GM18909 (cell line): ENCODE data around the gene EFHD2.
"Not testable (repeated sequence)": the region's sequence is repeated elsewhere in the genome, so short reads cannot be mapped to it uniquely, and the experiment has no call there.

Experiments used
- ATAC-seq: cut with Tn5 transposase; IDR thresholded peaks from one replicate; pipeline ENCODE4 v1.9.1; 2021; ENCODE audit warnings: mild to moderate bottlenecking; ENCODE audit not compliant: unreplicated experiment, poor library complexity

EFHD2 gene

DNA sequence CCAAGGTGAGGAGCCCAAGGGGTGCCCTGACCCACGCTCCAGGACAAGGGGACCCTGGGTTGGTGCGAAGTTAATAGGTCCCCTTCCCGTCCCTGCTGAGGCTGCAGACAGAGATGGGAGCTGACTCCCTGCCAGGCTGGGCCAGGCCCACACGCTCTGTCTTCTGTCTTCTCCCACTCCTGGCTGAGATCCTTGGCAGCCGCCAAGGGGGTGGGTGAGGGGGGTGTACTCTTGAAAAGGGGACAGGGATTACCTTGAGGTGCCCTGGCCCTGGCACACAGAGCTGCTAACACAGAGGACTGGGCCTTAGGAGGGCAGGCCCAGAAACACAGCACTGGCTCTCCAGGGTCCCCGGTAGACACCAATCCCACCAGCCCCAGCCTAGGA, 17.6 kb downstream of the EFHD2 start:
- ATAC-seq = no peak

DNA sequence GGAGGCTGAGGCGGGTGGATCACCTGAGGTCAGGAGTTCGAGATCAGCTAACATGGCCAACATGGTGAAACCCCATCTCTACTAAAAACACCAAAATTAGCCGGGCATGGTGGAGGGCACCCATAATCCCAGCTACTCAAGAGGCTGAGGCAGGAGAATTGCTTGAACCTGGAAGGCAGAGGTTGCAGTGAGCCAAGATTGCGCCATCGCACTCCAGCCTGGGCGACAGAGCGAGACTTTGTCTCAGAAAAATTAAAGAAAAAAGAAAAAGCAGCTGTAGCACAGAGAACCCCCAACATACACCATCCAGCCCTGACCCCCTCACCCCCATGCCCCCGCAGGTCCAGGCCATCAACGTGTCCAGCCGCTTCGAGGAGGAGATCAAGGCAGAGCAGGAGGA, 18.6 kb downstream of the EFHD2 start:
- ATAC-seq = not testable (repeated sequence)

DNA sequence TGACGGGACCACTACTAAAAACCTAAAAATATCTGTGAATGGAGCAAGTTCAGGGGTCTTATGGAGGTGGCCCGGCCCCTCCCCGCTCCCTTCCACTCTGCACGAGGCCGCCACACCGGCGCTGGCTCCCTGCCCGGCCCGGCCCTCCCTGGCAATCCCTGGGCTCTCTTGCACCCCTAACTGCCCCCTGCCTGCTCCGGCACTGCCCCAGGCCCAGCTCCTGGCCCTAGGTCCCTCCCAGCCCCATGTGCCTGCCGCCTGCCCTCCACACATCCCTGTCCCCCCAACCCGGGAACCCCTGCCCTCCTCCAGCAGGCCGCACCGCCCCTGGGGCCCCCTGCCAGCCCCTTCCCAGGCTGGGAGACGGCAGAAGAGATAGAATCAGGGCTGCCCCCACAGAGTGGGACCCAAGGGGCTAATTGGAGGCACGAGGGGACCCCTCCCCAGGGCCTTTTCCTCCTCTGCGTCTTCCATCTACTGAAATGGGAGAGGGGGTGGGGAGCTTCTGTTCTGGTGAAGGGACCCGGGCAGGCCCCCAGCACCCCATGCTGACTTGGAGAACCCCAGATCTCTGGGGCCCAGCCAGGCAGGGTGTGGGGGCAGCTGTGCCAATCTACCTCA, 19.2 kb downstream of the EFHD2 start:
- ATAC-seq = no peak

DNA sequence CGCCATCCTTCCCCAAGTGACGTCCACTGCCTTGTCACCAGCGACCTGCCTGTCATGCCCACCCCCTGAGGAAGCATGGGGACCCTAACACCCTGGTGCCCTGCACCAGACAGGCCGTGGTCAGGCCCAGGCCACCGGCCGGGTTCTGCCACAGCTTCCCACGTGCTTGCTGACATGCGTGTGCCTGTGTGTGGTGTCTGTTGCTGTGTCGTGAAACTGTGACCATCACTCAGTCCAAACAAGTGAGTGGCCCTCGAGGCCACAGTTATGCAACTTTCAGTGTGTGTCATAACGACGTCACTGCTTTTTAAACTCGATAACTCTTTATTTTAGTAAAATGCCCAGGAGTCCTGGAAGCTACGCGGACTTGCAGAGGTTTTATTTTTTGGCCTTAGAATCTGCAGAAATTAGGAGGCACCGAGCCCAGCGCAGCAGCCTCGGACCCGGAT, 20.0 kb downstream of the EFHD2 start:
- ATAC-seq = no peak

DNA sequence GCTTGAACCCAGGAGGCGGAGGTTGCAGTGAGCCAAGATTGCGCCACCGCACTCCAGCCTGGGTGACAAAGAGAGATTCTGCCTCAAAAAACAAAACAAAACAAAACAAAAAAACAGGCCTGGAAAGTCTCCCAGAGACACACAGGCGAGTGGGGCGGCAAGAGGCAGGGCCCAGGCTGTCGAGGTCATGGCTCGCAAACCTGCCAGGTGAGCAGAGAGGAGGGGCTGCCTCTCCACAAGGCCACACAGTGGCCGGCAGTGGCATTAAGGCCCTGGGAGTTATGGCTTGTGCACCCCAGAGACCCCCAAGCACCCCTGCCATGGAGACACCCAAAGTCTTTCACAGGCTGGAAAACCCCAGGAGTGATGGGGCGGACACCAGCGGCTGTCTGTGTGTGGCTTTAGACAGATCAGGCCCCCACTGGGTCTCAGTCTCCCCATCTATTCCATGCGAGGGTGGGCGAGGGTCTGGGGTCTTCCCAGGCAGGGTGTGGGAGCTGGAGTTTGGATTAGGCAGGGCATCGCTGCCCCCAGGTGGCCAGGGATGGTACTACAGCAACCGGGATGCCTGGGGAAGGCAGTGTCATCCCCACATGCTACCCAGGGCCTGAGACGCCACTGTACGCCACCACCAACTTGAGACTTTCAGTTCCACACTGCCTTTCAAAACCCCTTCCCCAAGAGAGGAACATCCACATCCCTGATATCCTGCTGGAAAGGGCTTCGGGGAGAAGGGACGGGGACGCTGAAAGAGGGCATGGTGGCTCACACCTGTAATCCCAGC, 21.3 kb downstream of the EFHD2 start:
- no peak for ATAC-seq

DNA sequence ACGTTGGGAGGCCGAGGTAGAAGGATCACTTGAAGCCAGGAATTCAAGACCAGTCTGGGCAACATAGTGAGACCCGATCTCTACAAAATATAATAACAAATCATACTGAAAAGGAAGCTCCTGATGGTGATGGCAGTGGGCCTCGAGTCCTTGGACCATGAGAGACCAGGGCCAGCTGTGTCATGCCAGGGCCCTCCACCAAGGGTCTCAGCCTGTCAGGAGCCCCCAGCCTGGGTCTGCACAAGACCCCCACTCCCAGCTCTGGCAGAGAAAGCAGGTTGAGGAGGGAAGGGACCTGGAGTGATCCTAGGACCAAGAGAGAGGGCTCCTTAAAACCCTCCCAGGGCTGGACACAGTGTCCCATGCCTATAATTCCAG, 21.9 kb downstream of the EFHD2 start:
- no peak for ATAC-seq

DNA sequence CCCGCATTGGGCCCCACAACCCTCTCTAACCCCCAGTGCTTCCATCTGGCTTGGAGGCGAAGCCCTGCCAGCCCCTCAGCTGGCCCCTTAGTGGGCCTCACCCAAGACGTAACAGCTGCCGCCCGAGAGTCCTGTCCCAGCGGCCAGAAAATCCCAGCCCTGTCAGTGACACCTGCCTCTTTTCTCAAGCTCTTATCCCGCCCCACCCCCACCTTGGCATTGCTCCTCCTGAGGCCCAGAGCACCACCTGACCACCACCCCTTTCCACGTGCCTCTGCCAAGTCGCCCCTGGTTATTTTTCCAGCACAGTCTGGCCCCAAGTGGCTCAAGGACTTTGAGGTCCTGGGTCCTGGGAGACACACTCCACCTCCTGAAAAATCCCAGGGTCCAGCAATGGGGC, 22.6 kb downstream of the EFHD2 start:
- no peak for ATAC-seq

DNA sequence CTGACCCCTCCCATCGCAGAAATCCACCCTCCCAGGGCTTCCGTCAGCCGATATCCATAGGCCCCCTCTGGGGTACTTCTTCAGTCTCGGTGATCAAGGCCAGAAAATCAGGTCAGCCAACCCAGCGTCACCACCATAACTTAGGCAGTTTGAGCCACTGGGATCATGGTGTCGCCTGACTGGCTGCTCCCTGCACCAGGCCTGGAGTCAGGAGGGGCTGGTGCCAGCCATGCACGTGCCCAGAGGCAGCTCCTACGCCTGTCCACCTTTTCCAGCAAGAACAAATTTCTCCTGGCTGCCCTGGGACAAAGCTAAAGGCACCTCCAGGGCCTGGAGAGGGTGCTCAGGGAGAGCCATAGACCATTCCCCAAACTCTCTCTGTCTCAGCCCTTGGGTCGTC, 23.8 kb downstream of the EFHD2 start:
- ATAC-seq = no peak

DNA sequence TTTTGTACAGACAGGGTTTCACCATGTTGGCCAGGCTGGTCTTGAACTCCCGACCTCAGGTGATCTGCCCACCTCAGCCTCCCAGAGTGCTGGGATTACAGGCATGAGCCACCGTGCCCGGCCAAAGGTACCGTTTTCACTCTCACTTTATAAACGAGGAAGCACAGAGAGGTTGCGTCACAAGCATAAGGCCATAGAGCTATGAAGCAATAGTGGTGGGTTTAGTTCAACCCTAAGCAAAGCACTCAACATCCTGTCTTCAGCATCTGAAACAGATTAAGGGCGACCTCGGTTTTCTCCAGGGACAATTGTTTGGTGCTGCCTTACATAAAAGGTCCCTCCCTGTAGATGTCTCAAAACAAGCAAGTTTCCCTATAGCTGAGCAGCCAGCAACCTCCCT, 25.1 kb downstream of the EFHD2 start:
- ATAC-seq = not testable (repeated sequence)

DNA sequence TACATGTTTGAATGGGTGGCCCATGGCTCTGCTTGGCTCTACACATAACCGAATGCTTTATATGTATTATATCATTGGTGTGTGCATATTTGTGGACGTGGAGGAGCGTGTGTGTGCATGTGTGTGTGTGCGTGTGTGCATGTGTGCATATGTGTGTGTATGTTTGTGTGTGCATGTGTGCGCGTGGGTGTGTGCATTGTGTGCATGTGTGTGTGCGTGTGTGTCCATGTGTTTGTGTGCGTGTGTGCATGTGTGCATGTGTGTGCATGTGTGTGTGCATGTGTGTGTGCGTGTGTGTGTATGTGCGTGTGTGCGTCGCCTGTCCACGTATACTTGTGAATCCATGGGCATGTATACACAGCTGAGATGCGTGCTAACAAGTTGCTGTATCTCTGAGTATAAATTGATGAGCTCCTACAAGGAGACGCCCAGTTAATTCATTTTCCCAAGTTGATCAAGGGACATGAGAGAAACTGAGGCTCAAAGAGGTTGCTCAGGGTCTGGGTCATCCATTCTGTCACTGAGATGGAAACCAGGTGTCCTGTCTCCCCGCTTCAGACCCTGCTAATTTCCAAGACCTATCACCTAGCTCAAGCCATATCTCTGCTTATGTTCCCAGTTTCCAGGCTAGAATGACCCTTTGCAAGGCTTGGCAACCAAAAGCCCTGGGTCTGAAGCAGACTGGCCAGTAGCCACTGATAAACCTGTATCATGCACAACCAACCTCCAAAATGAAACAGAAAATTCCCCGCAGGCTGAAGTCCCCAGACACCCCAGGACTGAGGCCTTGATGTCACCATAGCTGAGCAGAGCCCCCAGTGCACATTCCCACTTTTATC, 25.8 kb downstream of the EFHD2 start:
- ATAC-seq = no peak

DNA sequence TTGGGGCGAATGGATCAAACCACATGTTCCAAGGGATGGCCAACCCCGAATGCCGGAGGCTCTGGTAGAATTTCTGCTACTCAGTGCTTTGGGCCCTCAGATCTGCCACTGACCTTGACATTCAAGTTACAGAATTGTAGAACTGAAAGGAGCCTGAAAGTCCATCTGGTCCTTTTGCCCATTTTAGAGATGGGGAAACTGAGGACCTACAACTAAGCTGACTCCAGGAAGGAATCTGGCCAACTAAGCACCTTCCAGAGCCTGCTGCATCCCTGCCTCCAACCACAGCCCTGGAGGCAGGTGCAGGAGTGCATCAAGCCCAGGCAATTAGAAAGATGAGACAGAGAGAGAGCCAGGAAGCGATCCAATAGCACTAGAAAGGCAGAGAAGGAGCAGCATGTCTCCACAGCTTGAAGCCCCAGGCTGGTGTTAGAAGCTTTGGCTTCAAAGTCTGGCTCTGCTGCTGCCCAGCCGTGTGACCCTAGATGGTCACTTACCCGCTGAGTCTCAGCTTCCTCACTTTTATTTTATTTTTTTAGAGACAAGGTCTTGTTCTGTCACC, 27.3 kb downstream of the EFHD2 start:
- no peak for ATAC-seq

DNA sequence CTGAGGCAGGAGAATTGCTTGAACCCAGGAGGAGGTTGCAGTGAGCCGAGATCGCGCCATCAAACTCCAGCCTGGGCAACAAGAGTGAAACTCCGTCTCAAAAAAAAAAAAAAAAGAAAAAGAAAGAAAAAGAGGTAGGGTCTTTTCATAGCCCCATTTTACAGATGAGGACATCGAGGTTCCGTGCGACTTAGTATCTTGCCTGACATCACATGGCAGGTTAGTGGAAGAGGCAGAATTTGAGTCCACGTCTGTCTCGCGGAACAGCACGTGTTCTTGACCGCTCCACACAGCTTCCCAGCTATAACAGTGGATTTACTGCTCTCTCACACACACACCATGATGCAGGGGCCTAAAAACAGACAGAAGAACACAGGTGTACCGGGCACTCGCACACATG, 29.6 kb downstream of the EFHD2 start:
- no peak for ATAC-seq

DNA sequence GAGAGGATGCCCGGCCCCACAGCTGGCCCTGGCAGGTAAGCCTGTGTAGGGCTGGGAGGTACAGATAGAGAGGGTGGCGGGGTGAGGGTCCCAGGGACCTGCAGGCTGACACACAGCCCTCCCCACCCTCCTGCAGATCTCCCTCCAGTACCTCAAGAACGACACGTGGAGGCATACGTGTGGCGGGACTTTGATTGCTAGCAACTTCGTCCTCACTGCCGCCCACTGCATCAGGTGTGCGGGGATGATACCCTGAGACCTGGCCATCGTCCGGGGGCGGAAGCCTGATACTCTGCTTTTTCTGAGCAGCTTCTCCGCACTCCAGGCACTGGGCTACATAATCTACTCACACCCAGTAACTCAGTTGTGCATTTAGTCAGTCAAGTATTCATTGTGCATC, 30.7 kb downstream of the EFHD2 start:
- ATAC-seq = no peak

DNA sequence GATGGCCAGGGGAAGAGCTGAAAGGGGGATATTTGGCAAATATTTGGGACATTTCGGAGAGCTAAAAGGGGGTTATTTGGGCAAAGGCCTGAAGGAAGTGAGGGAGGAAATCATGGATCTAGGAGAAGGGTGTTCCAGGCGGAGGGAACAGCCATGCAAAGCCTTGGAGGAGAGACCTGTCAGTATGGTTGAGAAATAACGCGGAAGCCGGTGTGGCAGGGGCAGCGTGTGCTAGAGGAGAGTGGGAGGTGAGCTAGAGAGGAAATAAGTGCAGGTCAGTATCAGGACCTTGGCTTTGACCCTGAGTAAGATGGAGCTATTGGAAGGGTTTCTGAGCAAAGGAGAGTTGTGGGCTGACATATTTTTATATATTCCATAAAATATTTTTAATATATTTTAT, 31.6 kb downstream of the EFHD2 start:
- no peak for ATAC-seq

DNA sequence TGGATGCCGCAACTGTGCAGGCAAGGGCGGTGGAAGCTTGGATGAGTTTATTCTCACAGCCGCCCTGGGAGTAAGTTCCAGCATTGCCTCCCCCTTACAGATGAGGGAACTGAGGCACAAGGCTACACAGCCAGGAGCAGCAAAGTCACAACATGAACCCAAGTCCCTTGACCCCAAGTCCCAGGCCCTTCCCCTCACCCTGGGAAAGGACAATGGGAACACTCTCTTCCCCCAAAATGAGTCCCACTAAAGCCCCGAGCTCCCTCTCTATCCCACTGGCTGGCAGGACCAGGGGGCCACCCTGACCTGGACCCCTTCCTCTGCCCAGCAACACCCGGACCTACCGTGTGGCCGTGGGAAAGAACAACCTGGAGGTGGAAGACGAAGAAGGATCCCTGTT, 32.4 kb downstream of the EFHD2 start:
- no peak for ATAC-seq

DNA sequence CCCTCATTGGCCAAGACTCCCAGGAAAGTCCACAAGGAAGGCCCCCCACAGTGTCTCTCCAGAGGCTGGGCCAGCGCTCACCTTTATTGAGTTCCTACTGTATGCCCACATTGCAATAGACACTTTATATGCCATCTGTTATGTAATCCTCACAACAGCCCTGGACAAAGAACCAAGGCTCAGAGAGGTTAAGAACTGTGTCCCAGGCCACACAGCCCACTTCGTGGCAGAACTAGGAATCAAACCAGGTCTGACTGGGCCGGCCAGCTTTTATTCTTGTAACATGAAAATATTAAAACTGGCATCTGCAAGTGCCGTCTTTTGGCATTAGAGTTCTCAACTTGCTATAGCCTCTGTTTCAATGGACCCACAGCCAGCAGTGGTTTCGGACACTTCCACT, 33.1 kb downstream of the EFHD2 start:
- no peak for ATAC-seq

DNA sequence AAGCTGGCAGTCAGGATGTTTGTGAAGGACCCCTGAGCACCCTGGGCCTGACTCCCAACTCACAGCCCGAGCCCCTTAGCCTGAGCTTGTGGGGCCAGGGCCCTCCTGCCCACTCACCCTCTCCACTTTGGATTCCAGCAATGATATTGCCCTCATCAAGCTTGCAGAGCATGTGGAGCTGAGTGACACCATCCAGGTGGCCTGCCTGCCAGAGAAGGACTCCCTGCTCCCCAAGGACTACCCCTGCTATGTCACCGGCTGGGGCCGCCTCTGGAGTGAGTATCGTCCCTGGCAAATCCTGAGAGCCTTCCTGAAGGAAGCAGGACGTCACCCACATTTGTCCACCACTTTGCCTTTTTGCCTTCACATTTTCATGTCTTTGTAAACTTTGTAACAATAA, 33.6 kb downstream of the EFHD2 start:
- ATAC-seq = no peak

DNA sequence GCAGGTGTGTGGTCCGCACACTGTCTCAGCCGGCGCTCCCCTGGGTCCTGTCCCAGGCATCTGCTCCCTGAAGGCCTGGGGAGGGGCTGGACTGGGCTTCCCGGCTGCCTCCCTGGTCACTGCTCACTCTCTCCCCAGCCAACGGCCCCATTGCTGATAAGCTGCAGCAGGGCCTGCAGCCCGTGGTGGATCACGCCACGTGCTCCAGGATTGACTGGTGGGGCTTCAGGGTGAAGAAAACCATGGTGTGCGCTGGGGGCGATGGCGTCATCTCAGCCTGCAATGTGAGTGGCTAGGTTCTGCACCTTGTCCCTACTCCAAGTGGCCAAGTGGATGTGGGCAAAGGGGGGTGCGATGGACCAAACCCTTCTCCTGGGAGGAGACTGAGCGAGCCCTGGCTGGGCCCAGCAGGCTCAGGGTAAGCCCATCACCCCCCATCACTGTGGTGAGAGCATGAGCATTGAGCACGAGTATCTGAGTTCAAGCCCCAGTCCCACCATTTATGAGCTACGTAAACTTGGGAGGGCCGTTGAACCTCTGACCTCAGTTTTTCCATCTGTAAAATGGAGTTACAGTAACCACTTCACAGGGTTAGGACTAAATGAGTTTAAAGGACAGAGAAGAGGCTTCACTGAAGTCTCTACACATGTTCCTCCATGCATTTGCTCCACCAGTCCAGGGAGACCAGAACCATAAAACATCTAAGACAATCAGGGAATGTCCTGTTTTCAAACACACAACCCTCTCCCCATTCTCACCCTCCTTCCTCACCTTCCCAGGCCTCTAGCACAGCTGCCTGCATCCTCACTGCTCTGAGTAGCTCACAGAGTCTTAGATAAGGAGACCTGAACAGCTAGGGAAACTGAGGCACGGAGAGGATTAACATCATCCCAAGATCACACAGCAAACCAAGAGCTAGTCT, 35.0 kb downstream of the EFHD2 start:
- ATAC-seq = no peak

DNA sequence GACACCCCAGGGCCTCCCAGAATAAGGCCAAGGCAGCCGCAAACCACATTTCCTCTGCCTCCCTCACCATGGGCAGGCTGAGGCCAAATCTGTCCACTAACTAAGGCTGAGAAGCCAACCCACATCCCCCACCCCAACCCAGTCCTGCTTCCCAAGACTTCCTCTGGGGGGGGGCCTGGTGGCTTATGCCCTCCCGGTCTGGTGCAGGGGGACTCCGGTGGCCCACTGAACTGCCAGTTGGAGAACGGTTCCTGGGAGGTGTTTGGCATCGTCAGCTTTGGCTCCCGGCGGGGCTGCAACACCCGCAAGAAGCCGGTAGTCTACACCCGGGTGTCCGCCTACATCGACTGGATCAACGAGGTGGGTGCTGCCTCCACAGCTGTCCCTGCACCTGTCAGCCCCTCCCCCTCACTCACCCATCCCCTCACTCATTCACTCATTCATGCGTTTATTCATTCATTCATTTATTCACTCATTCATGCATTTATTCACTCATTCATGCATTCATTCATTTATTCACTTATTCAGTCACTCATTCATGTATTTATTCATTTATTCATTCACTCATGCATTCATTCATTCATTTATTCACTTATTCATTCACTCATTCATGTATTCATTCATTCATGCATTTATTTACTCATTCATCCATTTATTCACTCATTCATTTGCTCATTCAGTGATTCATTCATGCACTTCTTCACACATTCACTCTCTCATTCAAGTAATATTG, 35.9 kb downstream of the EFHD2 start:
- no peak for ATAC-seq
